DOHH2 (cell line): ENCODE measurements around the gene P2RX7.

ENCODE experiments used
- H3F3A ChIP-seq: fragments of 200-600 bp; sonication (generic), shearing (Covaris generic); 2 replicates; pipeline ENCODE4 v1.6.0; 2016; ENCODE audit warnings: antibody characterized with exemption, mild to moderate bottlenecking; ENCODE audit not compliant: control insufficient read depth, insufficient read depth
- H3K27ac ChIP-seq: fragments of 200-600 bp; sonication (generic); 2 replicates; pipeline ENCODE4 v1.5.1; 2014; ENCODE audit warnings: low read depth, mild to moderate bottlenecking, low read length, moderate library complexity
- H3K27me3 ChIP-seq: fragments of 200-600 bp; sonication (generic); 2 replicates; pipeline ENCODE4 v1.6.1; 2014; ENCODE audit warnings: mild to moderate bottlenecking, low read length, mixed read lengths; ENCODE audit not compliant: control insufficient read depth
- H3K36me3 ChIP-seq: fragments of 200-600 bp; sonication (generic); 2 replicates; pipeline ENCODE4 v1.6.1; 2014; ENCODE audit warnings: mild to moderate bottlenecking, low read length, moderate library complexity, mixed read lengths; ENCODE audit not compliant: control insufficient read depth
- H3K4me1 ChIP-seq: fragments of 200-600 bp; sonication (generic); 2 replicates; pipeline ENCODE4 v1.6.1; 2014; ENCODE audit warnings: mild to moderate bottlenecking, low read length, mixed read lengths; ENCODE audit not compliant: control insufficient read depth
- H3K4me2 ChIP-seq: fragments of 200-600 bp; sonication (generic); 2 replicates; pipeline ENCODE4 v1.6.0; 2014; ENCODE audit warnings: mild to moderate bottlenecking, low read length, moderate library complexity
- H3K4me3 ChIP-seq: fragments of 200-600 bp; sonication (generic); 2 replicates; pipeline ENCODE4 v1.5.1; 2014; ENCODE audit warnings: mild to moderate bottlenecking, low read length, mixed read lengths
- H3K79me2 ChIP-seq: fragments of 200-600 bp; sonication (generic); 2 replicates; pipeline ENCODE4 v1.6.1; 2014; ENCODE audit warnings: mild to moderate bottlenecking, low read length, mixed read lengths; ENCODE audit not compliant: control insufficient read depth
- H3K9me2 ChIP-seq: fragments of 200-600 bp; sonication (generic); replicated peaks from 2 replicates; pipeline ENCODE4 v1.6.1; 2014; ENCODE audit warnings: mild to moderate bottlenecking, low read length, mixed read lengths; ENCODE audit not compliant: control insufficient read depth
- H3K9me3 ChIP-seq: fragments of 200-600 bp; sonication (generic); 2 replicates; pipeline ENCODE4 v1.6.1; 2014; ENCODE audit warnings: antibody characterized with exemption, low read length, mixed read lengths; ENCODE audit not compliant: control insufficient read depth, insufficient read depth
- H4K20me1 ChIP-seq: fragments of 200-600 bp; sonication (generic); 2 replicates; pipeline ENCODE4 v1.6.0; 2014; ENCODE audit warnings: low read depth, mild to moderate bottlenecking, antibody characterized with exemption, low read length, moderate library complexity; ENCODE audit not compliant: control insufficient read depth, insufficient read depth
- CTCF ChIP-seq: fragments of 200-600 bp; sonication (generic); IDR thresholded peaks from one replicate; pipeline ENCODE4 v1.5.1; 2014; ENCODE audit warnings: antibody characterized with exemption, mild to moderate bottlenecking, low read depth, low read length; ENCODE audit not compliant: poor library complexity, severe bottlenecking
- EZH2phosphoT487 ChIP-seq: fragments of 200-600 bp; sonication (generic); IDR thresholded peaks from 2 replicates; pipeline ENCODE4 v1.6.1; 2017; ENCODE audit warnings: borderline replicate concordance, mild to moderate bottlenecking, antibody characterized with exemption, low read length, moderate library complexity, mixed read lengths

P2RX7 gene

GRCh38 chr12:121085506-121086353 is 46.9 kb upstream of the P2RX7 start:
- H3K27ac ChIP-seq: no peak overlapping the region
- H3K9me2 ChIP-seq: no peaks in the 10 kb centered on the region
- H3K4me1 ChIP-seq: no peaks in the 10 kb centered on the region
- peaks cover 4% of the 10 kb centered on the region; the same call in 1 of the 2 replicates for H3K27me3 ChIP-seq
- no peaks in the 10 kb centered on the region for H3K36me3 ChIP-seq
- H3K4me3 ChIP-seq: no peak overlapping the region
- no peaks in the 10 kb centered on the region for H3K79me2 ChIP-seq
- H4K20me1 ChIP-seq: no peaks in the 10 kb centered on the region
- TF ChIP-seq EZH2phosphoT487 (no peak), CTCF (no peak)
- H3K4me2 ChIP-seq: no peak overlapping the region
- H3K9me3 ChIP-seq: no peaks in the 10 kb centered on the region
- no peaks in the 10 kb centered on the region for H3F3A ChIP-seq

GRCh38 chr12:121086781-121087295 is 45.8 kb upstream of the P2RX7 start:
- Histone ChIP-seq H3F3A (no peaks in the 10 kb centered on the region), H3K9me3 (no peaks in the 10 kb centered on the region), H3K4me2 (no peak overlapping the region), H3K27ac (no peak overlapping the region), H3K27me3 (peaks cover 4% of the 10 kb centered on the region; the same call in 1 of the 2 replicates), H3K4me3 (no peak overlapping the region), H3K36me3 (no peaks in the 10 kb centered on the region), H3K79me2 (no peaks in the 10 kb centered on the region), H3K9me2 (no peaks in the 10 kb centered on the region), H3K4me1 (no peaks in the 10 kb centered on the region), H4K20me1 (no peaks in the 10 kb centered on the region)
- TF ChIP-seq EZH2phosphoT487 (no peak), CTCF (no peak)

- H3K27me3 ChIP-seq: peaks cover 7% of the 10 kb centered on the region; the same call in 1 of the 2 replicates
- H3K36me3 ChIP-seq: no peaks in the 10 kb centered on the region
- H3K9me3 ChIP-seq: no peaks in the 10 kb centered on the region
- no peaks in the 10 kb centered on the region for H3K79me2 ChIP-seq
- H3K4me1 ChIP-seq: no peaks in the 10 kb centered on the region
- H4K20me1 ChIP-seq: no peaks in the 10 kb centered on the region
- H3F3A ChIP-seq: no peaks in the 10 kb centered on the region
- H3K9me2 ChIP-seq: no peaks in the 10 kb centered on the region
- no peak overlapping the region for H3K4me3 ChIP-seq
- no peak for TF ChIP-seq EZH2phosphoT487
- TF ChIP-seq CTCF: no peak
- no peak overlapping the region for H3K27ac ChIP-seq
- H3K4me2 ChIP-seq: no peak overlapping the region
Measured at GRCh38 chr12:121087467-121088194, 45.0 kb upstream of the P2RX7 start.
